Measurements from ENCODE around the gene GLYATL2. TPM values are rescaled to one million over a fixed set of nuclear protein-coding genes. Genes with fewer than 3 reads are reported as not detected.

The GLYATL2 gene, protein sequence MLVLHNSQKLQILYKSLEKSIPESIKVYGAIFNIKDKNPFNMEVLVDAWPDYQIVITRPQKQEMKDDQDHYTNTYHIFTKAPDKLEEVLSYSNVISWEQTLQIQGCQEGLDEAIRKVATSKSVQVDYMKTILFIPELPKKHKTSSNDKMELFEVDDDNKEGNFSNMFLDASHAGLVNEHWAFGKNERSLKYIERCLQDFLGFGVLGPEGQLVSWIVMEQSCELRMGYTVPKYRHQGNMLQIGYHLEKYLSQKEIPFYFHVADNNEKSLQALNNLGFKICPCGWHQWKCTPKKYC
- 1 to 10 TPM; 1.9 to 3.1 (median 1.9) TPM for polyA plus RNA-seq (ENCODE audit: insufficient read length in 3 of 3)
- long read RNA-seq, donor 1, partial matches to known transcripts: 302 of 328 reads
- long read RNA-seq, donor 1, other reads (novel, unspliced or antisense): 26 of 328 reads
- long read RNA-seq, donor 2, partial matches to known transcripts: 106 of 111 reads
- long read RNA-seq, donor 2, other reads (novel, unspliced or antisense): 5 of 111 reads
- long read RNA-seq, donor 3, partial matches to known transcripts: 50 of 56 reads
- long read RNA-seq, donor 3, other reads (novel, unspliced or antisense): 6 of 56 reads
- long read RNA-seq, donor 4, partial matches to known transcripts: 102 of 112 reads
- long read RNA-seq, donor 4, other reads (novel, unspliced or antisense): 10 of 112 reads
- long read RNA-seq, donor 5, partial matches to known transcripts: 46 of 46 reads
- long read RNA-seq, donor 5, other reads (novel, unspliced or antisense): 0 of 46 reads
- long read RNA-seq, donor 6, partial matches to known transcripts: 77 of 91 reads
- long read RNA-seq, donor 6, other reads (novel, unspliced or antisense): 14 of 91 reads
- long read RNA-seq, donor 7, partial matches to known transcripts: 83 of 89 reads
- long read RNA-seq, donor 7, other reads (novel, unspliced or antisense): 6 of 89 reads
- long read RNA-seq, donor 8: 0 reads
- long read RNA-seq, donor 9, partial matches to known transcripts: 155 of 187 reads
- long read RNA-seq, donor 9, other reads (novel, unspliced or antisense): 32 of 187 reads
- long read RNA-seq, donor 10, partial matches to known transcripts: 132 of 138 reads
- long read RNA-seq, donor 10, other reads (novel, unspliced or antisense): 6 of 138 reads
- long read RNA-seq, donor 11, partial matches to known transcripts: 38 of 44 reads
- long read RNA-seq, donor 11, other reads (novel, unspliced or antisense): 6 of 44 reads
- long read RNA-seq, donor 12, partial matches to known transcripts: 127 of 143 reads
- long read RNA-seq, donor 12, other reads (novel, unspliced or antisense): 16 of 143 reads
- long read RNA-seq, donor 13, partial matches to known transcripts: 54 of 54 reads
- long read RNA-seq, donor 13, other reads (novel, unspliced or antisense): 0 of 54 reads
- long read RNA-seq, donor 14: 0 reads
- long read RNA-seq, donor 15: 0 reads
- long read RNA-seq, donor 16, partial matches to known transcripts: 208 of 220 reads
- long read RNA-seq, donor 16, other reads (novel, unspliced or antisense): 12 of 220 reads

DNA sequence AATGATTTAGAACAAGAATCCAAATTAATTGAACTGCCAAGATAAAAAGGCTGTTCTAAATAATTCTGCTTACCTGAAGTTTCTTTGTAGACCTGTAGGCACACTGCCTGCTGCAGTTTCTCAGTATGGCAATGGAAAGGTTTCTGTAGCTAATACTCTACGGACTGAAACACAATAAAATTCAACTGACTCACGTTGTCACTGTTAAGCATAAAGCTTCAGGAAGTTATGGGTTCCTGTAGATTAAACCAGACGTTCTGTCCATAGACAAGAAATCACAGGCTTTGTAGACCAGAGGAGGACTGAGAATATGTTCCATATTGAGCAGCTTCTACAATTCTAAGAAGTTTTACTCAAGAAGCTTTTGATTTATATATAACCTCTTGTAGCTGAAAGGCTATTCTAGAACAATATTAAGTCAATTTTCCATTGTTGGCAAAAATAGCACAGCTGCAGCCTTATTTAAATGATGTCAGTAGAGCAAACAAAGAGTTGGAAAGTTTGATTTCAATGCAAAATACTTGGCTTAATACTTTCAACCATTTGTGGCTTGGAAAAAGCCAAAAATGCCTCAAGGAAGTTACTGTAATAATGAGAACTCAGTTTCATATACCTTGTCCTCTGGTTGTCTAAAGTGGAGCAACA is at the start of gene GLYATL2:
GLYATL2 (minus strand) TSS at position 344 of the 645 bp plus-strand sequence. CDS start 5,092 bp downstream, outside the sequence.
- no peak for DNase-seq

DNA sequence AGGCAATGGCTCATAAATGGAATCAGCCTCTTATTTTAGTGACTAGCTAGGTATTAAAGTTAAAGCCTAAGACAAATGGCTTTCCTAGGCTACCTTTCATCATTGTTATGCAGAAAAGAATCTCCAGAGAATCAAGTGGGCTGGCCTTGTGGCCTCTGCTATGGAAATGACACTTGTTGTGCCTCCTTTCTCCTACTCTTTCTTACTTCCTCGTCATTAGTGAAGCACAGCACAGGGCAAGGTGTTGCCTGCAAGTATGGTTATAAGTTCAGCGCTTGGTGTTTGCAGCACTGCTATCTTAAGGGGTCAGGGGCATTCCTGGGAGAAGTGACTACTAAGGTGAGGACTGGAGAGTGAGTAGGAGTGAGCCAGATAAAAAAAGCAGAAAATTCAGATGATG is 49.4 kb upstream of the GLYATL2 start:
- DNase-seq: no peak

DNA sequence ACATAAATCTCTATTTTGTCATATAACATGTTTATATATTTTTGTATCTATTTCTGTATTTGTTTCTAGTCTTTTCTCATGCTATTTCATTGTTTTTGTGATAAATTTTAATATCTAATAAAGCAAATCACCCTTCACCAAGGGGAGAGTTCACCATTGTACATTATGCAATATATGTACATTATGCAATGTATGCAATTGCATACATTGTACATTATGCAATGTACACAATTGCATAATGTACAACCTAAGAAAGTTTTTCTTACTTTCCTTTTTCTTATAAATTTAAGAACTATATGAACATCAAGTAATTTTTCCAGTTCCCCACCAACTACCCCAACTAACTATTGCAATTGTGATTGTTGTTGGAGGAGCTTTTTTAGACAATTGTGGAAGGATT is 44.1 kb upstream of the GLYATL2 start:
- DNase-seq: no peak

DNA sequence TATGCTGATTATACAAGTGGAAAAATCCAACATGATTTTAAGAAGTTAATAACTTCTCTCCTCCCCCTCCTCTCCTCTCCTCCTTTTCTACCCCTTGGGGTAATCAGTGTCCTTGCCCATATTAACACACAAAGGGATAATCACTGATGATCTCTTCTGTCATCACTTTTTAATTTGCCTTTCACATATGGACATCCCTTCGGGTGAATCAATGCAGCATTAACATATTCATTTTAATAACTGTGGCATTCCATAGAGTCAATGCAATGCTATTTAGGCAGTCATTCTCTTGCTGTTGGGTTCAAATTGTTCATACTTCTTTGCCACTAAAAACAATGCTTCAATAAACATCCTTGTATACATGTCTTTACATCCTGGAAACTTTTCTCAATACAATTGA is 42.9 kb upstream of the GLYATL2 start:
- DNase-seq: no peak

DNA sequence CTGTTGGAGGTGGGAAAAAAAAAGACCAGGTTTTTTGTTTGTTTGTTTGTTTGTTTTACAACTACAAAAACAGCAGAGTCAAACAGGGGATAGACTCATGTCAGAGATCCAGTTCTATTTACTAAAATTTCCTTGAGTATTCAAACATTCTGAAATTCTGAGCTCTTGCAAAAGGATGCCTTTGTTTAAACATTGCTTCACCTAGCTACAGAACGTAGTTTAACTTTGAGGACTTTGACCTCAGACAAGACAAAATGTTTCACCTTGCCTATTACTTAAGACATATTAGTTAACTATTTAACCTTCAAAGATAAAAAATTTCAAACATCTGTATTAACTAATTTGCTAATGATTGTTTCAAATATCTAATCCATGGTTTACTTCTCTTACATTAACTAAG is 36.1 kb upstream of the GLYATL2 start:
- no peak for DNase-seq

DNA sequence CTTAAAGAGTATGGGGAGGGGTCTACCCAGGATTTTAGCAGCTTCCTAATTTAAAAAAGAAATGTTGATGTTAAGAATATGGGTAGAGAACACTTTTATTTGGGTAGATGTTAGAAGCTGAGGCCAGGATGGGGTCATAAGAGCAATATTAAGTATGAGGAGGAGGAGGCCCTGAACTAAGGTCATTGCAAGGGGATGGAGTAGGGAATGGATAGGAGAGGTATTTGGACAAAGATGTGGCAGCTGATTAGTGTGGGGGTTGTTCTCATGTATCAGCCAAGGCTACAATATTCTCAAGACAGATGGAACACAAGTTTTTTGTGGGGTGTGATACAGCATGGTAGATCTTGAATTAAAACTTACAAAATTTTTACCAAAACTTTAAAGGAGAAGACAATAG is 35.7 kb upstream of the GLYATL2 start:
- no peak for DNase-seq

- DNase-seq: no peak
Observed at GRCh38 chr11:58867556-58867955, 23.1 kb upstream of the GLYATL2 start.

- DNase-seq: no peak
Observed at GRCh38 chr11:58866788-58867187, 22.3 kb upstream of the GLYATL2 start.

- DNase-seq: no peak
Observed at GRCh38 chr11:58864335-58864734, 19.8 kb upstream of the GLYATL2 start.

- DNase-seq: no peak
Observed at GRCh38 chr11:58863697-58864096, 19.2 kb upstream of the GLYATL2 start.

GRCh38 chr11:58861533-58861932 is 17.0 kb upstream of the GLYATL2 start:
- DNase-seq: no peak

- DNase-seq: no peak
Observed at GRCh38 chr11:58856806-58857205, 12.3 kb upstream of the GLYATL2 start.

GRCh38 chr11:58845386-58845785 is 882 bp upstream of the GLYATL2 start:
- DNase-seq: no peak

DNA sequence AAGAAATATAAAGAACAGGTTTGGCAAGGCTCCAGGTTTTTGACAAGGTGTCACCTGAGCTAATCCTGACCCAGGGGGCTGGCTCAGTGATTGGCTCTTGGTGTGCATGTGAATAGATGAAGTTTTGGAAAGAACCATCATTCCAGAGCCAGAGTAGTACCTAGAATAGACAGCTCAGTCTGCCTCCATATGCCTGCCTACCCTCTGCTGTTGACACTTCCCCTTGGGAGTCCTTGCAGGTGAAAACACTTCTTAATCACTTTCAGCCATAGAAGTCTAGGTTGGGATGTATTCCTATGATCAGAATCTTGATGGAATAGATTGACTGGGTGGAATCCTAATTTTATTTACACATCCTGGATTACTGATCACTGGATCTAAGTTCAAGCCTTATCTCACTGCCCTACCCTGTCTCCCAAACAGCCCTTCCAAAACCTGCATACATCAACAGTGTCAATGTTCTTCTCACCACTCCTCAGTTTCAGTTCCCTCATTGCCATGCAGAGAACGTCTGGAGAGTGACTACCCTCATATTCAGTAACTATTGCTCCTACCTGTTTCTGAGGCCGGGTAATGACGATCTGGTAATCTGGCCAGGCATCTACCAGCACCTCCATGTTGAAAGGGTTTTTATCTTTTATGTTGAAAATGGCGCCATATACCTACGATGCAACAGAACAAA is 6.7 kb downstream of the GLYATL2 start:
- no peak for DNase-seq

DNA sequence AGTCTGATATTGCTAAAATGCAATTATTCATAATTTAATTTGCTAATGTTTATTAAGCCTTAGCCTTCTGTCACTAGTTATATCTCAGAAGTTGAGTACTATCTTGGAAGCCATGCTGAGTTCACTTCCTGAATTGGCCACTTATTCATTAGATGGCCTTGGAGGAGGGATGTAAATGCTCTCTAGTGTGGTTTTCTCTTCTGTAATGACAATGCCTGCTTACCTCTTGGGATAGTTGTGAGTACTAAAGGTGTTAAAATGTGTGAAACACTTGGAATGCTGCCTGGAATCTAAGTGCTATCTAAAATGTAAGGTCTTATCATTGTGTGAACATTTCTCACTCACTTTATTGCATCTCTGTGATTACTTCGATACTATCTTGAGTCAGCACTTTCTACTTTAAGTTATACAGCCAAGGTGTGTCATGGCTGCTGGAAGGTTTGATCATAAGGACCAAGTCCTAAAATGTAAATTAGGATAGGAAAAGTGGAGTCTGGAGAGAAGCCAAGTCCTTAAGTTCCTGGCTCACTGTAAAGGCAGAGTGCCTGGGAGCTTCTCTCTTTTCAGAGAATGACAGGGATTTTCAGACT is 12.4 kb downstream of the GLYATL2 start:
- DNase-seq: no peak

DNA sequence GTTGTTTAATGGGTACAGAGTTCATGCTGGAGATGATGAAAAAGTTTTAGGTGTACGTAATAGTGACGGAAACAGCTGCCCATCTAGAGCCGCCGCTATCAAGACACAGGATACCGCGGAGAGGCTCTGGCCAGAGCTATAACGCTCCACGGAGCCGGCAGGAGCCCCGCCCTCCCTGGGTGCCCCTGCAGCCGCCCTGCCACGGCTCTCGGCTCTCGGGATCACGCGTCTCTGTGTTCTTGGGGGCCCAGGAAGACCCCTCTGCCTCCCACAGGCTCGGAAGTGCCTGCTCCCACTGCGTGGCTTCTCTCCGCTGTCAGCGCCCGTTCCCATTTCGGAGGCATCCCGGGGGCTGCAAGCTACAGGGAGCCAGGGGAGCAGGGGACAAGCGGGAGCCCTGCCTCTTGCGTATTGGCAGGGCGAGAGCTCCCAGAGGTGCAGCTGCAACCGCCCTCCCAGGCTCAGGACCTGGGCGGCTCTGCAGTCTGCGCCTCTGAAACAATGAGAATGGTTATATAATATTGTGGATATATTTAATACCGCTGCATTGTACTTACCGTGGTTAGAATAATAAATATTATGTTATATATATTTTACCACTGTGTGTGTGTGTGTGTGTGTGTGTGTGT is 13.7 kb downstream of the GLYATL2 start:
- no peak for DNase-seq

- no peak for DNase-seq
Observed at GRCh38 chr11:58829786-58830185, 14.7 kb downstream of the GLYATL2 start.

DNA sequence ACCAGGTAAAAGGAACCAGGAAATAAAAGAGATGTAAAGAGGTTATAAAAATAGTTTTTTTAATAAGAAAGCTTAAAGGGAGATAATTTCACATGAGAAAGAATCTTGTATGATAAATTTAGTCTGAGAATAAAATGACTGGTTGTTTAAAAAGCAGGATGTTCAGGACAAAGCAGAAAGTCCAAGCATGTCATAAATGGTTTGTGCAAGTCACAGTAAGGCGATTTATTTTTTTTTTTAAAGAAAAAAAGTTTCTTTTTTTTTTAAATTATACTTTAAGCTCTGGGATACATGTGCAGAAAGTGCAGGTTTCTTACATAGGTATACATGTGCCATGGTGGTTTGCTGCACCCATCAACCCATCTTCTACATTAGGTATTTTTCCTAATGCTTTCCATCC is 30.8 kb downstream of the GLYATL2 start:
- DNase-seq: no peak

- DNase-seq: no peak
Observed at GRCh38 chr11:58811499-58811898, 33.0 kb downstream of the GLYATL2 start.
